ENCODE measurements around the gene POLR3F. TPM values are rescaled to one million over a fixed set of nuclear protein-coding genes. Genes with fewer than 3 reads are reported as not detected.

The POLR3F gene
- total RNA-seq = 1 to 10 TPM; 7.6 to 8.0 TPM

GRCh38 chr20:18466894-18467730 is at the start of gene POLR3F, which contains the start of gene DZANK1:
Gene POLR3F (plus strand): TSS chr20:18467390. CDS start chr20:18467507, 117 bp downstream.
Gene DZANK1 (minus strand): TSS chr20:18467030. CDS start chr20:18465358, 1,672 bp downstream.

GRCh38 chr20:18496740-18497592 is 29.8 kb downstream of the POLR3F start, which contains the start of gene RBBP9:
Gene RBBP9 (minus strand): TSS chr20:18497225. CDS start chr20:18497167, 58 bp downstream.

GRCh38 chr20:18507218-18508191 is 40.3 kb downstream of the POLR3F start, which contains the start of gene SEC23B:
Gene SEC23B (plus strand): TSS chr20:18507940. CDS start chr20:18510836, 2,896 bp downstream.

Small RNA genes lying within 50 kb of the gene (microRNA-seq; reads per million reads assigned to microRNA genes)
- gene MIR3192 (ENCODE audit: borderline microRNAs expressed, borderline replicate concordance) = not detected

Other genes with a start within 250 kb of the POLR3F start
- gene ZNF133, start 178.9 kb upstream of the POLR3F start, total RNA-seq = 10 to 100 TPM in 1 of 2 experiments, 1 to 10 TPM in 1; 8.2 to 10.3 TPM
- 1 to 10 TPM in 1 of 2 experiments, under 1 TPM in 1; 0.96 to 1.0 TPM for gene DZANK1, start 360 bp upstream of the POLR3F start, total RNA-seq
- 10 to 100 TPM; 14.2 to 14.6 TPM for gene RBBP9, start 29.8 kb downstream of the POLR3F start, total RNA-seq
- gene SEC23B, start 40.5 kb downstream of the POLR3F start, total RNA-seq = 10 to 100 TPM; 68.1 to 69.3 TPM
- 10 to 100 TPM; 62.8 to 67.1 TPM for gene SMIM26, start 100.0 kb downstream of the POLR3F start, total RNA-seq
- 10 to 100 TPM; 19.3 to 20.9 TPM for gene DTD1, start 120.7 kb downstream of the POLR3F start, total RNA-seq